SK-N-SH (cell line): ENCODE data around the gene BAHCC1.

Source experiments
- ELF1 ChIP-seq: IDR thresholded peaks from 2 replicates; pipeline ENCODE4 v1.4.0; 2012
- EP300 ChIP-seq, 2 experiments: IDR thresholded peaks; 2 replicates each; pipeline versions ENCODE4 v1.4.0 to v1.6.1; 2012; ENCODE audit warnings: borderline replicate concordance in 1 of 2, low read depth in 1 of 2, low read length in 1 of 2
- GABPA ChIP-seq: IDR thresholded peaks from 2 replicates; pipeline ENCODE4 v1.4.0; 2012; ENCODE audit warnings: low read depth, mild to moderate bottlenecking
- GATA2 ChIP-seq: sonication (generic); formaldehyde crosslinking; IDR thresholded peaks from 2 replicates; pipeline ENCODE4 v1.5.0; 2020; ENCODE audit warnings: mild to moderate bottlenecking, missing genetic modification reagents
- MXI1 ChIP-seq: IDR thresholded peaks from 2 replicates; pipeline ENCODE4 v1.6.1; 2012; ENCODE audit warnings: mild to moderate bottlenecking, low read depth, low read length, improper control_type of control experiment
- NRF1 ChIP-seq: IDR thresholded peaks from 2 replicates; pipeline ENCODE4 v1.6.1; 2012; ENCODE audit warnings: low read depth, mild to moderate bottlenecking, low read length
- POLR2AphosphoS5 ChIP-seq: IDR thresholded peaks from 2 replicates; pipeline ENCODE4 v1.6.1; 2012; ENCODE audit warnings: low read depth, low read length
- TF ChIP-seq, protein P1 (sequence below): fragments of 150-350 bp; IDR thresholded peaks from 2 replicates; pipeline ENCODE4 v1.6.1; 2017; ENCODE audit warnings: antibody characterized with exemption, low read length, low read depth, borderline replicate concordance
- TF ChIP-seq, protein P2 (sequence below): fragments of 200-600 bp; sonication (generic); IDR thresholded peaks from 2 replicates; pipeline ENCODE4 v1.6.1; 2017; ENCODE audit warnings: antibody characterized with exemption, mild to moderate bottlenecking, moderate library complexity
- TF ChIP-seq, protein P3 (sequence below): IDR thresholded peaks from 2 replicates; pipeline ENCODE4 v1.4.0; 2012; ENCODE audit warnings: low read depth, borderline replicate concordance

DNA sequence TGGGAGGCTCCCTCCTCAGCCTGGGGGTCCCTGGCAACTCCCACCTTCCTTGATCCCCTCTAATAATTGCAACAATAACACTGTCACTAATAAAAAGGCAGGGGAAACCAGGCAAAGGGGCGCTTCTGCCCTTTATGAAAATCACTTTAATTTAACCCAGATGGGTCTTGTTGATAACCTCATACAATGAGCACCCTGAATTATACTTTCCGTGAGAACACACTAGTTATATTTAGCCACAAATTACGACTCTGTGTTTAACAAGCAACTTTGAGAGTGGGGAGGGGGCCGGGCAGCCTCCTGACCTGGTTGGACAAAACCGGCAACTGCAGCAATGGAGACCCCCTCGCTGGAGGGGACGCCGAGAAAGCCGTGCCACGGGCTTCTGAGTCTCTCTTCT, 5.7 kb upstream of the BAHCC1 start:
- TF ChIP-seq, protein P1, sequence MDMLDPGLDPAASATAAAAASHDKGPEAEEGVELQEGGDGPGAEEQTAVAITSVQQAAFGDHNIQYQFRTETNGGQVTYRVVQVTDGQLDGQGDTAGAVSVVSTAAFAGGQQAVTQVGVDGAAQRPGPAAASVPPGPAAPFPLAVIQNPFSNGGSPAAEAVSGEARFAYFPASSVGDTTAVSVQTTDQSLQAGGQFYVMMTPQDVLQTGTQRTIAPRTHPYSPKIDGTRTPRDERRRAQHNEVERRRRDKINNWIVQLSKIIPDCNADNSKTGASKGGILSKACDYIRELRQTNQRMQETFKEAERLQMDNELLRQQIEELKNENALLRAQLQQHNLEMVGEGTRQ: no peak
- no peak for TF ChIP-seq EP300 (IDR thresholded peaks at IDR 0.05; ENCODE audit: borderline replicate concordance in 1 of 2, low read depth in 1 of 2, low read length in 1 of 2)
- TF ChIP-seq, protein P2, sequence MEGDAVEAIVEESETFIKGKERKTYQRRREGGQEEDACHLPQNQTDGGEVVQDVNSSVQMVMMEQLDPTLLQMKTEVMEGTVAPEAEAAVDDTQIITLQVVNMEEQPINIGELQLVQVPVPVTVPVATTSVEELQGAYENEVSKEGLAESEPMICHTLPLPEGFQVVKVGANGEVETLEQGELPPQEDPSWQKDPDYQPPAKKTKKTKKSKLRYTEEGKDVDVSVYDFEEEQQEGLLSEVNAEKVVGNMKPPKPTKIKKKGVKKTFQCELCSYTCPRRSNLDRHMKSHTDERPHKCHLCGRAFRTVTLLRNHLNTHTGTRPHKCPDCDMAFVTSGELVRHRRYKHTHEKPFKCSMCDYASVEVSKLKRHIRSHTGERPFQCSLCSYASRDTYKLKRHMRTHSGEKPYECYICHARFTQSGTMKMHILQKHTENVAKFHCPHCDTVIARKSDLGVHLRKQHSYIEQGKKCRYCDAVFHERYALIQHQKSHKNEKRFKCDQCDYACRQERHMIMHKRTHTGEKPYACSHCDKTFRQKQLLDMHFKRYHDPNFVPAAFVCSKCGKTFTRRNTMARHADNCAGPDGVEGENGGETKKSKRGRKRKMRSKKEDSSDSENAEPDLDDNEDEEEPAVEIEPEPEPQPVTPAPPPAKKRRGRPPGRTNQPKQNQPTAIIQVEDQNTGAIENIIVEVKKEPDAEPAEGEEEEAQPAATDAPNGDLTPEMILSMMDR: no peak
- TF ChIP-seq GABPA: no peak
- no peak for TF ChIP-seq POLR2AphosphoS5
- TF ChIP-seq, protein P3, sequence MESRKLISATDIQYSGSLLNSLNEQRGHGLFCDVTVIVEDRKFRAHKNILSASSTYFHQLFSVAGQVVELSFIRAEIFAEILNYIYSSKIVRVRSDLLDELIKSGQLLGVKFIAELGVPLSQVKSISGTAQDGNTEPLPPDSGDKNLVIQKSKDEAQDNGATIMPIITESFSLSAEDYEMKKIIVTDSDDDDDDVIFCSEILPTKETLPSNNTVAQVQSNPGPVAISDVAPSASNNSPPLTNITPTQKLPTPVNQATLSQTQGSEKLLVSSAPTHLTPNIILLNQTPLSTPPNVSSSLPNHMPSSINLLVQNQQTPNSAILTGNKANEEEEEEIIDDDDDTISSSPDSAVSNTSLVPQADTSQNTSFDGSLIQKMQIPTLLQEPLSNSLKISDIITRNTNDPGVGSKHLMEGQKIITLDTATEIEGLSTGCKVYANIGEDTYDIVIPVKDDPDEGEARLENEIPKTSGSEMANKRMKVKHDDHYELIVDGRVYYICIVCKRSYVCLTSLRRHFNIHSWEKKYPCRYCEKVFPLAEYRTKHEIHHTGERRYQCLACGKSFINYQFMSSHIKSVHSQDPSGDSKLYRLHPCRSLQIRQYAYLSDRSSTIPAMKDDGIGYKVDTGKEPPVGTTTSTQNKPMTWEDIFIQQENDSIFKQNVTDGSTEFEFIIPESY: no peak
- no peak for TF ChIP-seq GATA2 (CRISPR knock-in tag)
- no peak for TF ChIP-seq NRF1
- no peak for TF ChIP-seq ELF1
- no peak for TF ChIP-seq MXI1
